Measurements from ENCODE around the gene SYCP2L. TPM values are rescaled to one million over a fixed set of nuclear protein-coding genes. Genes with fewer than 3 reads are reported as not detected.
"Not testable (repeated sequence)": the region's sequence is repeated elsewhere in the genome, so short reads cannot be mapped to it uniquely, and the experiment has no call there.

The SYCP2L gene
- total and polyA plus RNA-seq, 2 of the 8 experiments (the other 6 are each of a cell fraction or from before 2014, with no cell fraction given) = 1.7 to 4.2 TPM

DNA sequence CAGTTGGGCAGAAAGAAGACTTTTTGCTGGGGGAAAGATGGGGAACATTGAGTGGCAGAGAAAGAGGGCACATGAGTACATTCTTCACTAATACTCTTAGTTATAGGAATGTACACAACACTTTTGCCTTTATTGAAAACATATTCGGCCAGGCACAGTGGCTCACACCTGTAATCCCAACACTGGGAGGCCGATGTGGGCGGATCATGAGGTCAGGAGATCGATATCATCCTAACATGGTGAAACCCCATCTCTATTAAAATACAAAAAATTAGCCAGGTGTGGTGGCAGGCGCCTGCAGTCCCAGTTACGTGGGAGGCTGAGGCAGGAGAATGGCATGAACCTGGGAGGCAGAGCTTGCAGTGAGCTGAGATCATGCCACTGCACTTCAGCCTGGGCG is 23.8 kb upstream of the SYCP2L start:
- H2BK12ac ChIP-seq (ENCODE audit: low read depth, low read length); H2AK5ac ChIP-seq (ENCODE audit: low read depth, low read length); H4K20me1 ChIP-seq (replicated peaks in 1 of 2; ENCODE audit: control insufficient read depth in 1 of 2, insufficient read depth in 2 of 2, low read length in 2 of 2); H3K4me1 ChIP-seq (replicated peaks in 1 of 4; ENCODE audit: control insufficient read depth in 3 of 4, insufficient read depth in 4 of 4, low read length in 3 of 4); DNase-seq (ENCODE audit: low read depth in 1 of 2, low spot score in 2 of 2); H2BK15ac ChIP-seq (ENCODE audit: low read length); H3K4me3 ChIP-seq (ENCODE audit: extremely low read depth in 1 of 4, insufficient read depth in 2 of 4, low read depth in 3 of 4, low read length in 4 of 4); H3K79me1 ChIP-seq (ENCODE audit: low read depth, low read length); H2BK120ac ChIP-seq (replicated peaks; ENCODE audit: low read depth, low read length); H3K9ac ChIP-seq (replicated peaks in 1 of 4; ENCODE audit: extremely low read depth in 1 of 4, low read depth in 3 of 4, low read length in 3 of 4); H2BK5ac ChIP-seq (ENCODE audit: low read depth, low read length); H3K23me2 ChIP-seq (ENCODE audit: low read depth, low read length); H4K91ac ChIP-seq (replicated peaks; ENCODE audit: insufficient read length, low read length); POLR2A ChIA-PET (ENCODE audit: partially characterized antibody); H3K56ac ChIP-seq (replicated peaks; ENCODE audit: insufficient read length, low read depth, low read length); H4K8ac ChIP-seq (ENCODE audit: extremely low read depth, insufficient read depth, low read length); H3K9me3 ChIP-seq (ENCODE audit: insufficient read depth in 2 of 2, low read depth in 1 of 2, low read length in 1 of 2); FAIRE-seq; H2BK20ac ChIP-seq (ENCODE audit: low read length); H3K14ac ChIP-seq (ENCODE audit: insufficient read length); H3K79me2 ChIP-seq (ENCODE audit: control insufficient read depth in 1 of 2, insufficient read depth in 2 of 2, low read length in 2 of 2); H3K36me3 ChIP-seq (ENCODE audit: control insufficient read depth in 2 of 4, insufficient read depth in 4 of 4, low read length in 3 of 4); H3K27me3 ChIP-seq (replicated peaks in 1 of 4; ENCODE audit: control insufficient read depth in 3 of 4, extremely low read depth in 1 of 4, insufficient read depth in 3 of 4, low read length in 3 of 4); H3K4me2 ChIP-seq (ENCODE audit: insufficient read depth in 1 of 2, low read depth in 2 of 2, low read length in 2 of 2); H3K4ac ChIP-seq (replicated peaks; ENCODE audit: insufficient read length, low read depth, low read length); H3K18ac ChIP-seq (ENCODE audit: extremely low read depth, low read length); H3K27ac ChIP-seq (ENCODE audit: low read depth, low read length); H3K23ac ChIP-seq (ENCODE audit: insufficient read length); H2AFZ ChIP-seq (ENCODE audit: low read length); H4K5ac ChIP-seq (ENCODE audit: insufficient read length, low read depth, low read length): not testable (repeated sequence)
- CTCF ChIA-PET (ENCODE audit: partially characterized antibody) = interaction anchor here (0.8 to 1.5 kb wide), 3 partner anchors 10 to 384 kb away, joined by 3 to 5 read pairs (median 4); partner anchors contain the start of gene SYCP2L
- WGBS, 2 experiments (ENCODE audit: extremely low coverage in 1 of 2, insufficient coverage in 1 of 2, insufficient read length in 1 of 2, insufficient replicate concordance in 2 of 2, low coverage in 1 of 2, low lambda C conversion rate in 2 of 2, missing lambda C conversion rate in 1 of 2) = 88% methylated on average over 7 of the region's 7 CpGs; no CpG with 5 or more reads in 1 of the 2 experiments

DNA sequence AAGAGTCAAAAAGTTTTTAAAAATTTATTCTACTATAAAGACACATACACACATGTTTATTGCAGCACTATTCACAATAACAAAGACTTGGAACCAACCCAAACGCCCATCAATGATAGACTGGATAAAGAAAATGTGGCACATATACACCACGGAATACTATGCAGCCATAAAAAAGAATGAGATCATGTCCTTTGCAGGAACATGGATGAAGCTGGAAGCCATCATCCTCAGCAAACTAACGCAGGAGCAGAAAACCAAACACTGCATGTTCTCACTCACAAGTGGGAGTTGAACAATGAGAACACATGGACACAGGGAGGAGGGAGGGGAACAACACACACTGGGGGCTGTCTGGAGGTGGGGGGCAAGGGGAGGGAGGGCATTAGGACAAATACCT is 20.1 kb upstream of the SYCP2L start:
- H3K18ac ChIP-seq (ENCODE audit: extremely low read depth, low read length); H3K4me1 ChIP-seq (replicated peaks in 1 of 4; ENCODE audit: control insufficient read depth in 3 of 4, insufficient read depth in 4 of 4, low read length in 3 of 4); H3K9me3 ChIP-seq (ENCODE audit: insufficient read depth in 2 of 2, low read depth in 1 of 2, low read length in 1 of 2); H2BK20ac ChIP-seq (ENCODE audit: low read length); H2BK12ac ChIP-seq (ENCODE audit: low read depth, low read length); H3K79me1 ChIP-seq (ENCODE audit: low read depth, low read length); H3K4ac ChIP-seq (replicated peaks; ENCODE audit: insufficient read length, low read depth, low read length); DNase-seq (ENCODE audit: low read depth in 1 of 2, low spot score in 2 of 2); H2BK120ac ChIP-seq (replicated peaks; ENCODE audit: low read depth, low read length); H3K9ac ChIP-seq (replicated peaks in 1 of 4; ENCODE audit: extremely low read depth in 1 of 4, low read depth in 3 of 4, low read length in 3 of 4); H3K4me2 ChIP-seq (ENCODE audit: insufficient read depth in 1 of 2, low read depth in 2 of 2, low read length in 2 of 2); H3K56ac ChIP-seq (replicated peaks; ENCODE audit: insufficient read length, low read depth, low read length); H4K20me1 ChIP-seq (replicated peaks in 1 of 2; ENCODE audit: control insufficient read depth in 1 of 2, insufficient read depth in 2 of 2, low read length in 2 of 2); CTCF ChIA-PET (ENCODE audit: partially characterized antibody); H4K91ac ChIP-seq (replicated peaks; ENCODE audit: insufficient read length, low read length); H2AK5ac ChIP-seq (ENCODE audit: low read depth, low read length); POLR2A ChIA-PET (ENCODE audit: partially characterized antibody); H4K5ac ChIP-seq (ENCODE audit: insufficient read length, low read depth, low read length); FAIRE-seq; H3K23ac ChIP-seq (ENCODE audit: insufficient read length); H3K79me2 ChIP-seq (ENCODE audit: control insufficient read depth in 1 of 2, insufficient read depth in 2 of 2, low read length in 2 of 2); H2BK15ac ChIP-seq (ENCODE audit: low read length); H3K27me3 ChIP-seq (replicated peaks in 1 of 4; ENCODE audit: control insufficient read depth in 3 of 4, extremely low read depth in 1 of 4, insufficient read depth in 3 of 4, low read length in 3 of 4); H3K27ac ChIP-seq (ENCODE audit: low read depth, low read length); H3K4me3 ChIP-seq (ENCODE audit: extremely low read depth in 1 of 4, insufficient read depth in 2 of 4, low read depth in 3 of 4, low read length in 4 of 4); H4K8ac ChIP-seq (ENCODE audit: extremely low read depth, insufficient read depth, low read length); H3K14ac ChIP-seq (ENCODE audit: insufficient read length); H2BK5ac ChIP-seq (ENCODE audit: low read depth, low read length); H3K23me2 ChIP-seq (ENCODE audit: low read depth, low read length); H2AFZ ChIP-seq (ENCODE audit: low read length); H3K36me3 ChIP-seq (ENCODE audit: control insufficient read depth in 2 of 4, insufficient read depth in 4 of 4, low read length in 3 of 4): not testable (repeated sequence)
- WGBS, 2 experiments (ENCODE audit: extremely low coverage in 1 of 2, insufficient coverage in 1 of 2, insufficient read length in 1 of 2, insufficient replicate concordance in 2 of 2, low coverage in 1 of 2, low lambda C conversion rate in 2 of 2, missing lambda C conversion rate in 1 of 2) = 89% methylated on average over 3 of the region's 3 CpGs; no CpG with 5 or more reads in 1 of the 2 experiments
